PC-3 (cell line): Measurements from ENCODE around the gene EFNB1. TPM values are rescaled to one million over a fixed set of nuclear protein-coding genes. Genes with fewer than 3 reads are reported as not detected.

Source experiments
- ATAC-seq: fragments of 200-7000 bp; cut with Tn5 transposase; 2 replicates; pipeline ENCODE4 v1.9.1; 2020; ENCODE audit warnings: mild to moderate bottlenecking, moderate library complexity
- BruUV-seq: library from RNA; stranded (reverse); fragments of 400-500 nt; replicated peaks from 2 replicates; lab custom pipeline; 2021; lab: Mats Ljungman, UMichigan
- CTCF ChIA-PET: fragments of 300-600 bp; sonication (Branson Sonifier 250); formaldehyde crosslinking; loops from one replicate; lab custom pipeline; 2022; ENCODE audit warnings: antibody characterized with exemption; lab: Charles Lee
- POLR2A ChIA-PET: fragments of 300-600 bp; sonication (Branson Sonifier 250); formaldehyde crosslinking; loops from one replicate; lab custom pipeline; 2022; ENCODE audit warnings: antibody characterized with exemption; ENCODE audit not compliant: unreplicated experiment; lab: Charles Lee
- DNase-seq: peaks from one replicate; pipeline ENCODE4 v3.0.0-alpha.2; 2015
- H2AFZ ChIP-seq: fragments of 300-600 bp; sonication (generic); 2 replicates; pipeline ENCODE4 v1.6.0; 2016; ENCODE audit warnings: antibody characterized with exemption, low read length
- H3F3A ChIP-seq: fragments of 300-600 bp; sonication (generic); one replicate; pipeline ENCODE4 v1.6.0; 2017; ENCODE audit warnings: antibody characterized with exemption, low read length, control low read depth, mild to moderate bottlenecking; ENCODE audit not compliant: unreplicated experiment
- H3K27ac ChIP-seq: fragments of 300-600 bp; sonication (generic); 2 replicates; pipeline ENCODE4 v1.5.1; 2016; ENCODE audit warnings: mild to moderate bottlenecking, low read length
- H3K27me3 ChIP-seq: fragments of 300-600 bp; sonication (generic); 2 replicates; pipeline ENCODE4 v1.6.1; 2016; ENCODE audit warnings: low read length, mixed read lengths
- H3K36me3 ChIP-seq: fragments of 300-600 bp; sonication (generic); 2 replicates; pipeline ENCODE4 v1.6.1; 2016; ENCODE audit warnings: low read depth, mixed run types, low read length, mixed read lengths
- H3K4me1 ChIP-seq: fragments of 300-600 bp; sonication (generic); 2 replicates; pipeline ENCODE4 v1.5.1; 2016; ENCODE audit warnings: low read length; ENCODE audit not compliant: insufficient read depth
- H3K4me2 ChIP-seq: fragments of 300-600 bp; sonication (generic); 2 replicates; pipeline ENCODE4 v1.6.0; 2016; ENCODE audit warnings: low read length
- H3K4me3 ChIP-seq: fragments of 300-600 bp; sonication (generic); 2 replicates; pipeline ENCODE4 v1.5.1; 2016; ENCODE audit warnings: mild to moderate bottlenecking, low read length, mixed read lengths
- H3K79me2 ChIP-seq: fragments of 300-600 bp; sonication (generic); 2 replicates; pipeline ENCODE4 v1.6.1; 2017; ENCODE audit warnings: low read length, mixed read lengths
- H3K9ac ChIP-seq: fragments of 300-600 bp; sonication (generic); 2 replicates; pipeline ENCODE4 v1.6.0; 2016; ENCODE audit warnings: mild to moderate bottlenecking, low read length
- H3K9me2 ChIP-seq: fragments of 300-600 bp; sonication (generic); replicated peaks from 2 replicates; pipeline ENCODE4 v1.6.1; 2016; ENCODE audit warnings: mixed run types, low read length, mixed read lengths
- H3K9me3 ChIP-seq: fragments of 300-600 bp; sonication (generic); 2 replicates; pipeline ENCODE4 v1.6.1; 2016; ENCODE audit warnings: low read length, mixed read lengths
- H4K20me1 ChIP-seq: fragments of 300-600 bp; sonication (generic); 2 replicates; pipeline ENCODE4 v1.6.1; 2016; ENCODE audit warnings: low read length, mixed read lengths
- EZH2 ChIP-seq: fragments of 300-600 bp; sonication (generic); IDR thresholded peaks from one replicate; pipeline ENCODE4 v1.6.1; 2017; ENCODE audit warnings: antibody characterized with exemption, mild to moderate bottlenecking, low read length; ENCODE audit not compliant: unreplicated experiment
- EZH2phosphoT487 ChIP-seq: fragments of 300-600 bp; sonication (generic); IDR thresholded peaks from 2 replicates; pipeline ENCODE4 v1.6.1; 2018; ENCODE audit warnings: mild to moderate bottlenecking, antibody characterized with exemption, low read length, borderline replicate concordance
- intact Hi-C: fragments of 100-400 bp; cut with micrococcal nuclease; formaldehyde crosslinking; loops from 2 replicates; pipeline ENCODE4 v1.9.0; 2023
- total RNA-seq: library from RNA; depleted of rRNA; stranded (reverse); fragments of >200 nt; gene quantifications from 2 replicates; pipeline ENCODE4 v1.2.3, GENCODE V29; 2014
- TF ChIP-seq, protein P1 (sequence below): fragments of 300-600 bp; sonication (generic); conservative IDR thresholded peaks from 2 replicates; pipeline ENCODE4 v1.5.1; 2017; ENCODE audit warnings: antibody characterized with exemption, low read depth, mild to moderate bottlenecking, low read length

The EFNB1 gene
- total RNA-seq, 1 experiment from 2014 or later: 102 TPM

DNA sequence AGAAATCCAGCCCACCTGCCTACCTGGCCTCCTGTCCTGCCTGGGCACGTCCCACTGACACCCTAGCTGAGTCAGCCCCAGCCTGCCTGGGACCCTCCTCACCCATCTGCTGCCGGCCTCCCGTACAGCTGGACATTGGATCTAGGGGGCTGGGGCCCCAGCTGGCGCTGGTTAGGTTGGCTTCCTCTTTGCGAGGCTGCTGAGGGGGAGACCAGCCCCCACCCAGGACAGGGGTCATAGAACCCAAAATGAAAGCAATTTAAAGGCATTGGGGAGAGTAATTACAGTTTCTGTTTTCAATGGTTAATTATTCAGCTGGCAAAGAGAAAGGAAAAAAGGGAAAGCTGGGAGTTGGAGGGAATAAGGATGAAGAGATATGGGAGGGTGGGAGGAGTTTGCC, 15.8 kb downstream of the EFNB1 start:
- Histone ChIP-seq H3K36me3 (peaks cover 4% of the 10 kb centered on the region; the same call in 1 of the 2 replicates), H3K9me2 (no peaks in the 10 kb centered on the region), H3K79me2 (no peaks in the 10 kb centered on the region), H3F3A (no peaks in the 10 kb centered on the region), H4K20me1 (no peaks in the 10 kb centered on the region), H3K4me3 (no peak overlapping the region), H3K9me3 (no peaks in the 10 kb centered on the region), H3K27ac (no peak overlapping the region), H3K27me3 (no peaks in the 10 kb centered on the region), H3K4me2 (no peak overlapping the region), H3K9ac (no peak overlapping the region), H2AFZ (no peak overlapping the region), H3K4me1 (peaks cover 15% of the 10 kb centered on the region; the same call in 1 of the 2 replicates)
- BruUV-seq: no TSS peak
- no peak for ATAC-seq
- TF ChIP-seq EZH2 (no peak), EZH2phosphoT487 (no peak)
- TF ChIP-seq, protein P1, sequence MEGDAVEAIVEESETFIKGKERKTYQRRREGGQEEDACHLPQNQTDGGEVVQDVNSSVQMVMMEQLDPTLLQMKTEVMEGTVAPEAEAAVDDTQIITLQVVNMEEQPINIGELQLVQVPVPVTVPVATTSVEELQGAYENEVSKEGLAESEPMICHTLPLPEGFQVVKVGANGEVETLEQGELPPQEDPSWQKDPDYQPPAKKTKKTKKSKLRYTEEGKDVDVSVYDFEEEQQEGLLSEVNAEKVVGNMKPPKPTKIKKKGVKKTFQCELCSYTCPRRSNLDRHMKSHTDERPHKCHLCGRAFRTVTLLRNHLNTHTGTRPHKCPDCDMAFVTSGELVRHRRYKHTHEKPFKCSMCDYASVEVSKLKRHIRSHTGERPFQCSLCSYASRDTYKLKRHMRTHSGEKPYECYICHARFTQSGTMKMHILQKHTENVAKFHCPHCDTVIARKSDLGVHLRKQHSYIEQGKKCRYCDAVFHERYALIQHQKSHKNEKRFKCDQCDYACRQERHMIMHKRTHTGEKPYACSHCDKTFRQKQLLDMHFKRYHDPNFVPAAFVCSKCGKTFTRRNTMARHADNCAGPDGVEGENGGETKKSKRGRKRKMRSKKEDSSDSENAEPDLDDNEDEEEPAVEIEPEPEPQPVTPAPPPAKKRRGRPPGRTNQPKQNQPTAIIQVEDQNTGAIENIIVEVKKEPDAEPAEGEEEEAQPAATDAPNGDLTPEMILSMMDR: no peak
- ChIA-PET CTCF (interaction anchor here (0.6 kb wide), 1 partner anchor 78 kb away, joined by 3 read pairs; no protein-coding TSS in a partner anchor), POLR2A (interaction anchor here (1.7 kb wide), 1 partner anchor 16 kb away, joined by 4 read pairs; the partner anchor contains the start of gene EFNB1)
- intact Hi-C loops: no loop called here
- no peak for DNase-seq

DNA sequence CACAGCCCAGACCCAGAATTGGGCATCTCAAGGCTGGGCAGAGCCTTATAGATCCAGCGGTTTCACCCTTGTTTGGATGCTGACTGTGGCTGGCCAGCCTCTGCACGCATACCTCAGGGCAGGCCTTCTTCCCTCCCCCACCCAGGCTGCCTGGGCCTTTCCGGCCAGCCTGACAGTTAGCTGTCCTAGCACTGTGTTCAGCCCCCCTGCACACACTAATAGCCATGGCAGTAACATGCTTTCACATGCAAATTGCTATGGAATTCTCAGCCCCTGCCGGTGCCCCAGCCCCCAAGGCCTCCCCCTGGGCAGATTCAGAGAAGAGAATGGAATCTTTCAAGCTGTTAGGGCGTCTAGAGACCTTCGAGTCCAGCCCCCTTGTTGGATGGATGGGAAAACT, 17.7 kb downstream of the EFNB1 start:
- Histone ChIP-seq H3K79me2 (no peaks in the 10 kb centered on the region), H2AFZ (no peak overlapping the region), H4K20me1 (no peaks in the 10 kb centered on the region), H3K4me3 (no peak overlapping the region), H3F3A (no peaks in the 10 kb centered on the region), H3K9me2 (no peaks in the 10 kb centered on the region), H3K9ac (no peak overlapping the region), H3K27me3 (no peaks in the 10 kb centered on the region), H3K4me1 (peaks cover 15% of the 10 kb centered on the region; the same call in 1 of the 2 replicates), H3K4me2 (no peak overlapping the region), H3K9me3 (no peaks in the 10 kb centered on the region), H3K27ac (no peak overlapping the region), H3K36me3 (peaks cover 4% of the 10 kb centered on the region; the same call in 1 of the 2 replicates)
- DNase-seq: no peak
- ChIA-PET CTCF (no interaction called here), POLR2A (interaction anchor here (1.7 kb wide), 1 partner anchor 18 kb away, joined by 4 read pairs; the partner anchor contains the start of gene EFNB1)
- TF ChIP-seq EZH2 (no peak), EZH2phosphoT487 (no peak)
- TF ChIP-seq, protein P1: no peak
- ATAC-seq: no peak
- no TSS peak for BruUV-seq
- intact Hi-C loops: loop anchor here (5.0 kb wide), 1 partner anchor 181 kb away; no protein-coding TSS in a partner anchor

- no peak overlapping the region for H2AFZ ChIP-seq
- no TSS peak for BruUV-seq
- TF ChIP-seq, protein P1: no peak
- no peak for TF ChIP-seq EZH2phosphoT487
- TF ChIP-seq EZH2: no peak
These were observed 18.4 kb downstream of the EFNB1 start for GRCh38 chrX:68847172-68847571.

More at GRCh38 chrX:68847172-68847571, 18.4 kb downstream of the EFNB1 start:
- no peak for ATAC-seq
- no peaks in the 10 kb centered on the region for H3K9me2 ChIP-seq
- no peak overlapping the region for H3K4me2 ChIP-seq
- H3K4me1 ChIP-seq: peaks cover 15% of the 10 kb centered on the region; the same call in 1 of the 2 replicates
- no peaks in the 10 kb centered on the region for H3K27me3 ChIP-seq
- H3K79me2 ChIP-seq: no peaks in the 10 kb centered on the region
- H3F3A ChIP-seq: no peaks in the 10 kb centered on the region
- H3K9ac ChIP-seq: no peak overlapping the region
- no peak for DNase-seq
- ChIA-PET POLR2A (no interaction called here), CTCF (interaction anchor here (0.5 kb wide), 1 partner anchor 249 kb away, joined by 3 read pairs; no protein-coding TSS in a partner anchor)
- intact Hi-C loops: loop anchor here (5.0 kb wide), 1 partner anchor 180 kb away; no protein-coding TSS in a partner anchor
- H3K9me3 ChIP-seq: no peaks in the 10 kb centered on the region
- H3K4me3 ChIP-seq: no peak overlapping the region
- no peaks in the 10 kb centered on the region for H4K20me1 ChIP-seq
- H3K36me3 ChIP-seq: peaks cover 4% of the 10 kb centered on the region; the same call in 1 of the 2 replicates
- no peak overlapping the region for H3K27ac ChIP-seq
